PC-3 (cell line): Measurements from ENCODE around the gene METTL26.

ENCODE experiments used
- CTCF ChIP-seq: fragments of 300-600 bp; sonication (generic); conservative IDR thresholded peaks from 2 replicates; pipeline ENCODE4 v1.5.1; 2017; ENCODE audit warnings: antibody characterized with exemption, low read depth, mild to moderate bottlenecking, low read length
- EZH2 ChIP-seq: fragments of 300-600 bp; sonication (generic); IDR thresholded peaks from one replicate; pipeline ENCODE4 v1.6.1; 2017; ENCODE audit warnings: antibody characterized with exemption, mild to moderate bottlenecking, low read length; ENCODE audit not compliant: unreplicated experiment
- EZH2phosphoT487 ChIP-seq: fragments of 300-600 bp; sonication (generic); IDR thresholded peaks from 2 replicates; pipeline ENCODE4 v1.6.1; 2018; ENCODE audit warnings: mild to moderate bottlenecking, antibody characterized with exemption, low read length, borderline replicate concordance

DNA sequence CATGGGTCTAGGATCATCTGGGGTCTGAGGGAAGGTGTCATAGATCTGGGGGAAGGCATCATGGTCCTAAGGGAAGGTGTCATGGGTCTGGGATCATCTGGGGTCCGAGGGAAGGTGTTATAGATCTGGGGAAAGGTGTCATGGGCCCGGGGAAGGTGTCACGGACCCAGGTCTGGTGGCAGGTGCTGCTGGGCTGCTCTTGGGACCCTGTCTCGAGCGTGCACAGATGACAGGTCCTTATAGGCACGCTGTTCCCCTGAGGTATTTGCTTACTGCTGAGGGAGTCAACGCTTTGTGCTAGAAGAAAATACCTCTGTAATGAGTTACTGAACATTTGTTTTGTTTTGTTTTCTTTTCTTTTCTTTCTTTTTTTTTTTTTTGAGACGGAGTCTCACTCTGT, 44.9 kb downstream of the METTL26 start:
- TF ChIP-seq CTCF (no peak), EZH2 (no peak), EZH2phosphoT487 (no peak)
